ENCODE results near the gene LTF.

The LTF gene

GRCh38 chr3:46490338-46491084 is 25.8 kb upstream of the LTF start:
- no peak for DNase-seq

- no peak for DNase-seq
Measured at GRCh38 chr3:46489875-46490274, 25.2 kb upstream of the LTF start.

GRCh38 chr3:46489381-46489780 is 24.7 kb upstream of the LTF start:
- DNase-seq = no peak

- peak; percentile 89 for DNase-seq
Measured at GRCh38 chr3:46488735-46489361, 24.1 kb upstream of the LTF start.

GRCh38 chr3:46485779-46486175 is 21.1 kb upstream of the LTF start:
- no peak for DNase-seq

- no peak for DNase-seq
Measured at GRCh38 chr3:46484911-46485778, 20.4 kb upstream of the LTF start.

- DNase-seq = no peak
Measured at GRCh38 chr3:46484388-46484787, 19.7 kb upstream of the LTF start.

- no peak for DNase-seq
Measured at GRCh38 chr3:46483825-46484224, 19.1 kb upstream of the LTF start.

- no peak for DNase-seq
Measured at GRCh38 chr3:46482632-46483350, 18.1 kb upstream of the LTF start.

GRCh38 chr3:46481636-46482035 is 16.9 kb upstream of the LTF start:
- no peak for DNase-seq

- DNase-seq = no peak
Measured at GRCh38 chr3:46480491-46481195, 15.9 kb upstream of the LTF start.

- no peak for DNase-seq
Measured at GRCh38 chr3:46479696-46480095, 15.0 kb upstream of the LTF start.

GRCh38 chr3:46479021-46479420 is 14.3 kb upstream of the LTF start:
- no peak for DNase-seq

GRCh38 chr3:46478341-46478740 is 13.6 kb upstream of the LTF start:
- peak; percentile 23 for DNase-seq

- DNase-seq = no peak
Measured at GRCh38 chr3:46477756-46478155, 13.1 kb upstream of the LTF start.

GRCh38 chr3:46477145-46477544 is 12.4 kb upstream of the LTF start:
- no peak for DNase-seq

- DNase-seq = no peak
Measured at GRCh38 chr3:46472736-46473135, 8.0 kb upstream of the LTF start.

- no peak for DNase-seq
Measured at GRCh38 chr3:46471371-46471914, 6.7 kb upstream of the LTF start.

- DNase-seq = no peak
Measured at GRCh38 chr3:46470831-46471230, 6.1 kb upstream of the LTF start.

- no peak for DNase-seq
Measured at GRCh38 chr3:46469680-46470357, 5.1 kb upstream of the LTF start.
